Adipose tissue (tissue), 3 donors: ENCODE results near the gene CD226. TPM values are rescaled to one million over a fixed set of nuclear protein-coding genes. Genes with fewer than 3 reads are reported as not detected.
"Not testable (repeated sequence)": the region's sequence is repeated elsewhere in the genome, so short reads cannot be mapped to it uniquely, and the experiment has no call there.

ENCODE experiments used
- H3K27ac ChIP-seq: one replicate; pipeline ENCODE4 v1.5.1; 2013; ENCODE audit warnings: low read depth, low read length
- WGBS, 3 donors: extraction: QIAGEN DNeasy Blood & Tissue Kit; methylation state at CpG; one replicate each; pipeline ENCODE4 v1.1.7; 2013; 5-methylcytosine and 5-hydroxymethylcytosine counted together
- polyA plus RNA-seq, 3 donors: library from polyadenylated mRNA; stranded (reverse); fragments of 200-250 nt; gene quantifications; one replicate each; pipeline ENCODE4 v1.2.3, GENCODE V29; 2013
- donor health status: healthy with polysubstance abuse.
- donor health status: Bipolar disorder and iron deficiency.
- donor health status: healthy.

Gene CD226
- under 1 TPM; under 0.01 to 0.88 (median 0.28) TPM for polyA plus RNA-seq

GRCh38 chr18:69947361-69948133 lies at the start of gene CD226:
Gene CD226, minus strand, starts transcription at chr18:69947873. Its CDS starts 467 bp downstream, at chr18:69947406.
- no peak within 1 kb of the TSS for H3K27ac ChIP-seq

GRCh38 chr18:69996951-69997798 lies 49.5 kb upstream of the CD226 start:
- 67 to 89% (median 84%) methylated on average over 7 of the region's 7 CpGs for WGBS, 3 donors
- no peak overlapping the region for H3K27ac ChIP-seq

More at GRCh38 chr18:69947361-69948133, at the start of gene CD226:
- 48 to 80% (median 56%) methylated on average over 7 of the region's 7 CpGs for WGBS, 3 donors

- no peak overlapping the region for H3K27ac ChIP-seq
- WGBS, 3 donors, result 89 to 93% (median 90%) methylated on average over 2 of the region's 2 CpGs
Measured at GRCh38 chr18:69996417-69996816, 48.7 kb upstream of the CD226 start.

- 89 to 95% (median 91%) methylated on average over 3 of the region's 3 CpGs for WGBS, 3 donors
- H3K27ac ChIP-seq, result no peak overlapping the region
Measured at GRCh38 chr18:69995774-69996173, 48.1 kb upstream of the CD226 start.

- H3K27ac ChIP-seq, result no peak overlapping the region
- WGBS, 3 donors, result 76 to 89% (median 86%) methylated on average over 1 of the region's 1 CpG
Measured at GRCh38 chr18:69992776-69993175, 45.1 kb upstream of the CD226 start.

- H3K27ac ChIP-seq, result no peak overlapping the region
- 96 to 100% (median 98%) methylated on average over 1 of the region's 1 CpG for WGBS, 3 donors
Measured at GRCh38 chr18:69987870-69988269, 40.2 kb upstream of the CD226 start.

GRCh38 chr18:69985239-69985638 lies 37.6 kb upstream of the CD226 start:
- no peak overlapping the region for H3K27ac ChIP-seq
- 94 to 98% (median 97%) methylated on average over 4 of the region's 4 CpGs for WGBS, 3 donors

- H3K27ac ChIP-seq, result no peak overlapping the region
- WGBS, 3 donors, result 89 to 97% (median 91%) methylated on average over 4 of the region's 4 CpGs
Measured at GRCh38 chr18:69982417-69982816, 34.7 kb upstream of the CD226 start.

- WGBS, 3 donors, result 68 to 88% (median 73%) methylated on average over 2 of the region's 2 CpGs
Measured at GRCh38 chr18:69981948-69982347, 34.3 kb upstream of the CD226 start.

GRCh38 chr18:69980982-69981804 lies 33.5 kb upstream of the CD226 start:
- 62 to 82% (median 63%) methylated on average over 3 of the region's 3 CpGs for WGBS, 3 donors
- no peak overlapping the region for H3K27ac ChIP-seq

More at GRCh38 chr18:69981948-69982347, 34.3 kb upstream of the CD226 start:
- no peak overlapping the region for H3K27ac ChIP-seq

- no peak overlapping the region for H3K27ac ChIP-seq
- 47 to 66% (median 56%) methylated on average over 4 of the region's 4 CpGs for WGBS, 3 donors
Measured at GRCh38 chr18:69980509-69980908, 32.8 kb upstream of the CD226 start.

- no peak overlapping the region for H3K27ac ChIP-seq
- WGBS, 3 donors, result 88 to 93% (median 88%) methylated on average over 13 of the region's 13 CpGs
Measured at GRCh38 chr18:69978732-69979715, 31.4 kb upstream of the CD226 start.

GRCh38 chr18:69975294-69975693 lies 27.6 kb upstream of the CD226 start:
- 91 to 93% (median 92%) methylated on average over 4 of the region's 4 CpGs for WGBS, 3 donors
- not testable (repeated sequence) for H3K27ac ChIP-seq

GRCh38 chr18:69974365-69974764 lies 26.7 kb upstream of the CD226 start:
- 93 to 96% (median 95%) methylated on average over 1 of the region's 1 CpG for WGBS, 3 donors
- no peak overlapping the region for H3K27ac ChIP-seq

- H3K27ac ChIP-seq, result no peak overlapping the region
- WGBS, 3 donors, result 69 to 92% (median 72%) methylated on average over 2 of the region's 2 CpGs
Measured at GRCh38 chr18:69969491-69969890, 21.8 kb upstream of the CD226 start.

- 77 to 81% (median 80%) methylated on average over 8 of the region's 8 CpGs for WGBS, 3 donors
- H3K27ac ChIP-seq, result no peak overlapping the region
Measured at GRCh38 chr18:69968039-69968438, 20.4 kb upstream of the CD226 start.

- no peak overlapping the region for H3K27ac ChIP-seq
- 94 to 99% (median 95%) methylated on average over 4 of the region's 4 CpGs for WGBS, 3 donors
Measured at GRCh38 chr18:69963196-69963595, 15.5 kb upstream of the CD226 start.
